K562 (cell line): Measurements from ENCODE around the gene NR5A1.

Experiments used
- JUN ChIP-seq, 2 experiments: sonication (generic) in 1 of 2; formaldehyde crosslinking in 1 of 2; IDR thresholded peaks; 2 replicates each; pipeline versions ENCODE4 v1.6.1 to v1.8.0; 2012 to 2022; ENCODE audit warnings: borderline replicate concordance in 2 of 2, mild to moderate bottlenecking in 2 of 2, improper control_type of control experiment in 1 of 2, low read depth in 1 of 2, low read length in 1 of 2, missing genetic modification reagents in 1 of 2
- PHF8 ChIP-seq: fragments of 200-600 bp; sonication (generic); IDR thresholded peaks from 2 replicates; pipeline ENCODE4 v1.6.1; 2012; ENCODE audit warnings: mixed run types, mild to moderate bottlenecking, inconsistent platforms, low read length, moderate library complexity, borderline replicate concordance
- RREB1 ChIP-seq: fragments of 250-450 bp; sonication (Bioruptor Pico); IDR thresholded peaks from 2 replicates; pipeline ENCODE4 v1.4.0; 2020
- ZBTB26 ChIP-seq: fragments of 450-650 bp; formaldehyde crosslinking; IDR thresholded peaks from 2 replicates; pipeline ENCODE4 v1.4.0; 2022; ENCODE audit warnings: missing genetic modification characterization
- ZNF217 ChIP-seq: sonication (generic); formaldehyde crosslinking; IDR thresholded peaks from 2 replicates; pipeline ENCODE4 v1.8.0; 2022; ENCODE audit warnings: mild to moderate bottlenecking, missing genetic modification reagents

GRCh38 chr9:124541824-124542223 is 34.6 kb upstream of the NR5A1 start:
- TF ChIP-seq ZNF217 (CRISPR knock-in tag) (no peak), ZBTB26 (CRISPR knock-in tag) (no peak), RREB1 (CRISPR knock-in tag) (no peak), PHF8 (no peak), JUN (IDR thresholded peaks at IDR 0.05; ENCODE audit: borderline replicate concordance, low read depth, low read length) (no peak), JUN (CRISPR knock-in tag; IDR thresholded peaks at IDR 0.05; ENCODE audit: borderline replicate concordance) (no peak)
